Activated gamma-delta T cell treated with anti-CD3 and anti-CD28 coated beads, Interleukin-2, amount 50 U/mL, for 16 hours (primary cell): ENCODE data around the gene HOPX.
"Not testable (repeated sequence)": the region's sequence is repeated elsewhere in the genome, so short reads cannot be mapped to it uniquely, and the experiment has no call there.

Experiments
- DNase-seq: peaks from one replicate; pipeline ENCODE4 v3.0.0-alpha.2; 2020; ENCODE audit warnings: low read depth

The HOPX gene, protein sequence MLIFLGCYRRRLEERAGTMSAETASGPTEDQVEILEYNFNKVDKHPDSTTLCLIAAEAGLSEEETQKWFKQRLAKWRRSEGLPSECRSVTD

DNA sequence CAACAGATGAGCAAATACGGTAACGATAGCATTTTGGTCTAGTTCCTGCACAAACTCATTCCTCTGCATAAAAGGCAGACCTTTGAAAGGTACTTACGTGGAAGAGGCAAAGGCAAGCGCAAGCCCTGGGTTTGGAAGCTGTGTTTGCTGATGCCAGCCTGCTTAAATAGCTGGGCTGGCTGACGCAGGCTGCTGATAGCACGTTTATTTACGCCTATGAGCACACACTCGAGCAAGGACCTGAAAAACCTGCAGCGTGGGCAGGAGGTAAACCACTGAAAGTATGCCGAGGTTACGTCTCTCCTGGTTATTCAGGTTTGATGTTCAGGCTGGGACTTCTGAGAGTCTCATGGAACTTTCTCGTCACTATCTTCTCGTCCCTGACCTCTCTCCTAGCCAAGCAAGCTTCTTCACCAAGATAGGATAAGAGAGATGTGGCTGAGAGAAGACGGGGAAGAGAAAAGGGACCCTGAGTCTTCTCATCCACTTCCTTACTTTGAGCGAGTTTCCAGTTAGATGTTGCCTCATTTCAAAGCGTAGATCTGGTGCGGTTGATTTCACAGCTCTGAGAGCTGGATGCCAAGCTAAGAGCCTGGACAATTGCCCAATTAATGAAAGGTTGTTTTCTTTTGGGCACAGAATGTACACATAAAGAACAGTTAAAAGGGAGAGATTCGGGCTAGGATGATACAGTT, at the start of gene HOPX:
Gene HOPX (minus strand): TSS at position 139 of the 695 bp plus-strand sequence. CDS start 23,480 bp downstream, outside the sequence.
- DNase-seq, result peak; percentile 29

DNA sequence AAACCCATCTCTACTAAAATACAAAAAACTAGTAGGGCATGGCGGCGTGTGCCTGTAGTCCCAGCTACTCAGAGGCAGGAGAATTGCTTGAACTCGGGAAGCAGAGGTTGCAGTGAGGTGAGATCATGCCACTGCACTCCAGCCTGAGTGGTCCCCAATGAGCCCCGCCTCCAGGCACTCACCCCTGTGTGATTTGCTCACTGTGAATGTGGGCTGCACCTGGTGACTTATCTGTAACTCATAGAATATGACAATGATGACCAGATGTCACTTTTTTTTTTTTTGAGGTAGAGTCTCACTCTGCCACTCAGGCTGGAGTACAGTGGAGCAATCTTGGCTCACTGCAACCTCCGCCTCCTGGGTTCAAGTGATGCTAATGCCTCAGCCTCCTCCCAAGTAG, 49.0 kb upstream of the HOPX start:
- DNase-seq, result no peak

DNA sequence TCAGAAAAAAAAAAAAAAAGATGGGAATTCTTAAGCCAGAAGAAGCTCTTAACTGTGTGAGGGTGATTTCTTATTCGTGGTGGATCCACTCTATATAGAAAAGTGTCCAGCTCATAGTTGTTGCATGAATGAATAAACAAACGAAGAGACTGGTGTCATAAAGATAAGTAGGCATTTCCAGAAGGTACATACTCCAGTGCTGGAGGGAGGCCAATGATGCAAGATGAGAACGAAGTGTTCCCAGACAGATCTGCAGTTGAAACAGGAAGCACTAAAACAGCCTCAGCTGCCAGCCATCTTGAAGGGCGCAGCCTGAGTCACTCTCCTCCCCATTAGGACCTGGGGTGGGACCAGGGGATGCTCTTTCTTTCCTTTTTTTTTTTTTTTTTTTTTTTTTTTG, 47.4 kb upstream of the HOPX start:
- no peak for DNase-seq

- no peak for DNase-seq
Observed at GRCh38 chr4:56727150-56727549, 46.1 kb upstream of the HOPX start.

DNA sequence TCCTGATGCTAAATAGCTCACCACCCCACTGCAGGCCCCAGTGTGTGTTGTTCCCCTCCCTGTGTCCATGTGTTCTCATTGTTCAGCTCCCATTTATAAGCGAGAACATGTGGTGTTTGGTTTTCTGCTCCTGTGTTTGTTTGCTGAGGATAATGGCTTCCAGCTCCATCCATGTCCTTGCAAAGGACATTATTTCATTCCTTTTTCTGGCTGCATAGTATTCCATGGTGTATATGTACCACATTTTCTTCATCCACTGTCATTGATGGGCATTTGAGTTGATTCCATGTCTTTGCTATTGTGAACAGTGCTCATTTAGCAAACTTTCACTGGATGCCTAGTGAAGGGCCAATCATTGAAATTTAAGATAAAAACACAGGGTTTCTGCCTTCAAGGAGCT, 45.5 kb upstream of the HOPX start:
- not testable (repeated sequence) for DNase-seq

DNA sequence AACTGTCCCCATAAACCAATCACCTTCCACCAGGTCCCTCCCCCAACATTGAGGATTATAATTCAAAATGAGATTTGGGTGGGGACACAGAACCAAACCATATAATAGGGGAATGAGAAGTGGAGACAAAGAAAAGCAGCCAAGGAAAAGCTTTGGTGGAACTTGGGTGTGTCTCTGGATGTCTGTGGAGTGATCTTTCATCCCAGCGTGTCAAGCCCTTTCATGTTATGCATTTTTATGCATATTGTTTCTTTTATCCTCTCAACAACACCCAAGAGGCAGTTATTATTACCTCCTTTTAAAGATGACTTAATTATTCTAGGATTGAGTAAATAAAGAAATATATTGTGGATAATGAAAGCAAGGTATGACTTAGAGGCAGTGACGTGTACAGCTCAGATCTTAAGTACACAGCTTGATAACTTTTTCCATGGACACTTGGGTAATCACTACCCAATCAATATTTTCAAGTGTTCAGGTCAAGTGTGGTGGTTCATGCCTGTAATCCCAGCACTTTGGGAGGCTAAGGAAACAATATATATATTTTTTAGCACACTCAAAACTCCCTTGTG, 42.6 kb upstream of the HOPX start:
- no peak for DNase-seq

GRCh38 chr4:56723201-56723605, 42.1 kb upstream of the HOPX start:
- DNase-seq, result no peak

- no peak for DNase-seq
Observed at GRCh38 chr4:56708146-56708545, 27.1 kb upstream of the HOPX start.

- DNase-seq, result no peak
Observed at GRCh38 chr4:56705966-56706365, 24.9 kb upstream of the HOPX start.

- DNase-seq, result no peak
Observed at GRCh38 chr4:56705334-56705733, 24.2 kb upstream of the HOPX start.

DNA sequence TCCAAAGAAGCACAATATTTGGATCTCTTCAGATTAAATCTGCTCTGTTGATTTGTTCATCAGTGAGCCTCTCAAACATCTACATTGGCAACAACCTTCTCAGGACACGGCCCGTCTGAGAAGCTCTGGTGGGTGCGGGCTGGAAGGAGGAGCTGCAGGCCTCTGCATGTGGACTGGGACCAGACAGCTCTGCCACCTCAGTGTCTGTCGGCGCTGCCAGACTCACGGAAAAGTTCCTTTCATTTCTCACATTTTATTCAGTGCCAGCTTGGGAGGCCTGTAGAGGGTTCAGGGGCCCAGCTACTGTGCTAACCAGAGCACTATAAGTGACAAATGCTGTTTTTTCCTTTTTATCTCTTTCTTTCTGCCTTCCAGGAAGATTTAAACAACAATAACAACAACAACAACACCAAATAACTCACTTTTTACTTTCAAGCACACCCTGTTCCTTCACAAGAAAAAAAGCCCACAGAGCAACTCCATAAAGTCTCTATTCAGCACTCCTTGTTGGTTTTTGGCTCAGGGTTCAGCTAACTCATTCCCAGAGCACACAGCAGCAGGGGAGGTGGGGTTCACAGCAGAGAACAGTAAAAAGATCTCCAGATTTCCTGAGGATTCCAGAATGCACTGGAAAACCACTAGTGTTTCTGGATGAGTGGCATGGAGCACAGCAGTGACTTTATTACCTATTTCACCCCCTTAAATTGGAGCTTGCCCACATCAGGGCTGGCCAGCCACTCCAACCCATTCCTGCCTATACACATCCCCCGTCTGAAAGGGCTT, 23.2 kb upstream of the HOPX start:
- DNase-seq, result no peak

DNA sequence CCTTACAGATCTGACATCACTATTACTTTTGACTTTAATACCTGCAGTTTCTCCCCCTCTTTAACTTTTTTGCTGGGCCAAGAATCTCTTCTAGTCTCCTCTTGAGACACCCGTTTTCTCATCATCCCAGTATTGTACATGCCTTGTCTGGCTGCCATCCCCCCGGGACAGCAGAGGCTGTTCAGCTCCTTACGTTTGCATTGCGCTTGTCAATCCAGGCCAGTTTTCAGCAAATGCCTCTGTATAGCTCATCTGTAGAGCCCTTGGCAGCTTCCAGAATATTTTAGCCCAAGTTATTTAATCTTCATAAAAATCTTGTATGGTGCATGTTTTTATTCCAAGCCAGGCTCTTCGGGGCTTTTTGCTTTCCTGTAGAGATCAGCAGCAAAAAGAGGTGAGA, 22.3 kb upstream of the HOPX start:
- no peak for DNase-seq

DNA sequence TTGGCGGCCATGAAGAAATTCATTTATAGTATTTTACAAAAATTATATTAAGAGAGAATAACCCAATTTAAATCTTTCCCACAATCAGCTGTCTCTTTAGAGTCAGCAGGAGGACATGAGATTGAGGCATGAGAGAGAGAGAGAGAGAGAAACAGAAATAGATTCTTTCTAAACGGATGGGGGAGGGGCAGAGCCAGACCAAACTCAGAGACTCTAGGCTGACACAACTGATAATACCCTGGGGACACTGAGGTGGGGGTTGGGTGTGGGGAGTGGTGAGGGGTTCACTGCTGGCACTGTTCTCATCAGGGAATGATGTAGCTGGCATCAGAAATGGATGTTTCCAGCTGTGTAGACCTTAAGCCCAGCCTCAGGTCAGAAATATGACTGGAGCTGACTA, 20.5 kb upstream of the HOPX start:
- DNase-seq, result no peak

DNA sequence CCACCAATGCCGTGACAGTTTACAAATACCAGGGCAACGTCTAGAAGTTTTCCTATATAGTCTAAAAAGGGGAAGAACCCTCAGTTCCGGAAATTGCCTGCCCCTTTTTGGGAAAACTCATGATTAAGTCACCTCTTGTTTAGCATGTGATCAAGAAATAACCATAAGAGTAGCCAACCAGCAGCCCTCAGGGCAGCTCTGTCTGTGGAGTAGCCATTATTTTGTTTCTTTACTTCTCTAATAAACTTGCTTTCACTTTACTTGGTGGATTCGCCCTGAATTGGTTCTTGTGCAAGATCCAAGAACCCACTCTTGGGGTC, 20.0 kb upstream of the HOPX start:
- no peak for DNase-seq

DNA sequence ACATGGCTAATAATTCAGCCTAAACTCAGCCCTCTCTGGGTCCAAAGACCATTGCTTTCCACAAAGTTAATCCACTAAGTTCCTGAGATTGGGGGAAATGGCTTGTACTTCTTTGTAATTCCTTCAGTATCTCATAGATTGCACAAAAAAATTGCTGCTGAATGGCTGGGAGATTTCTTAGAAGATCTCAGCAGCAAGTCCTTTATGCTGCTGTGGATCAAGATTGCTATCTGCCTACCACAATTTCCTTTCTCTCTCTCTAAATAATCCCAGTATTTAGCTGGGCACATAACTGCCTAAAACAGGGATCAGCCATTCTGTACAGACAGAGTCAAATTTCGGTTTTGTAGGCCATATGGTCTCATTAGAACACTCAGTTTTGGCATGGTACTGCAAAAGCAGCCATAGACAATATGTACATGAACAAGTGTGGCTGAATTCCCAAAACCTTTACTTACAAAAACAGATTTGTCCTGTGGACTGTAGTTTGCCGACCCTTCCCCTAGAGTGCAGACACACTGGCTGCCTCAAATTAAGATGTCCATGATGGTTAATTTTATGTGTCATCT, 18.5 kb upstream of the HOPX start:
- no peak for DNase-seq

DNA sequence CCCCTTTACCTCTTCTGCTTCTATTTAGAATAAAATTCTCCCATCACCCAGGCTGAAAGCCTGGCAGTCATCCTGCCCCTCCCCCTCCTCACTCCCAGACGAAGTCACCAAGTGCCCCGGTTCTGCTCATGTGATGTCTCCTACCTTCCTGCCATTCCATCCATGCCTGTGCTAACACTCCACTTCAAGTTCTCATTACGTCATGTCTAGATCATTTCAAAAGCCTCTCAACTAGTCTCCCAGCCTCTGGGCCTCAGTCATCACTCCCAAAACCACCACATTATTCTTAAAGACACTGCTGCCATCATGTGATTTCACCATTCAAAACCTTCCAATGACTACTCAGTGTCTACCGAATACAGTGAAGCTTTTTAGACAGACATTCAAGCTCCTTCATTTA, 17.2 kb upstream of the HOPX start:
- DNase-seq, result no peak

GRCh38 chr4:56696056-56696455, 15.0 kb upstream of the HOPX start:
- no peak for DNase-seq

- not testable (repeated sequence) for DNase-seq
Observed at GRCh38 chr4:56693476-56693875, 12.4 kb upstream of the HOPX start.

- DNase-seq, result no peak
Observed at GRCh38 chr4:56692576-56692975, 11.5 kb upstream of the HOPX start.

DNA sequence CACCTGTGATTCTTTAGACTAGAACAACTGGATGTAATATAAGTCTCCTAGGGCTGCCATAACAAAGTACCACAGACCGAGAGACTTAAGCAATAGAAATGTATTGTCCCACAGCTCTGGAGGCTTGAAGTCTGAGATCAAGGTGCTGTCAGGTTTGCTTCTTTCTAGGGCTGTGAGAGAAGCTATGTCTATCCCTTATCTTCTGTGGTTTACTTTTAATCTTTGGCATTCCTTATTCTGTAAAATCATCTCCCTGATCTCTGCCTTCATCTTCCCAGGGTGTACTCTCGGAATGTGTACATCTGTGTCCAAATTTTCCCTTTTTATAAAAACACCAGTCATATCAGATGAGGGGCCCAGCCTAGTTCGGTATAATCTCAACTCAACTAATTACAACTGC, 10.3 kb upstream of the HOPX start:
- no peak for DNase-seq

GRCh38 chr4:56690393-56690792, 9.3 kb upstream of the HOPX start:
- no peak for DNase-seq

DNA sequence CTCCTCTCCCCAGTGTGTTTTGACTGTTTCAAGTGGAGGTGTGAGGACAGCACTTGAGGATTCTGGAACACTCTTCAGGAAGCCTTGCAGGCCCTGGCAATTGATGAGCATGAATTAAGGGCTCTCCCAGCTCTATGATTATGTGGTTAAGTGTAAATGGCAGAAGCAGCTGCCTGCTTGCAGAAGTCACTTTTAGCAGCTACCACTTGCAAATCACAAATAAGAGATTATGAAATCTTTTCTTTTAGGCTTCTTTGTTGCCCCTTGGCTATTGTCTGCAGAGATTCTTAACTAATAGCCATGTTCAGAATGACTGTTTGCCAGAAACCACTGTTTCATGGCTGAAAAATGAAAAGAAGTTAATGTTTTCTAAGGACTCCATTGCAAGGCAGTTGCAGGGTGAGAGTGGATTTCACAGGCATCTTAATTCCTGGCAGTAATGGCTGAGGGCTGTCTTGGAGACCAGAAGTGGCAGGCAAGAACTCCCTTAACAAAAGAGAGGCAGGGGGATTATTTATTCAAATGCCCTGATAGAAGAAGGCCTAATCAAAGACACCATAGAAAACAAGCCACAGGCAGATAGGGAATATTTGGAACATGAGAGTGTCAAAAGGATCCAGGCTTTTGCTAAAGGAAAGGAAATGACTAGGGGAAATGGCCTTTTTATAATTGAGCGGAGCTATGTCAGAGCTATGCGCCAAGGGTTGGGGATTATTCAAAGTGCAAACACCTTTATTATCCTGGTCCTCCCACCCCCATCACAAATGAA, 8.3 kb upstream of the HOPX start:
- DNase-seq, result no peak
